CD4-positive, alpha-beta T cell (primary cell): ENCODE results near the gene KIF7. TPM values are rescaled to one million over a fixed set of nuclear protein-coding genes. Genes with fewer than 3 reads are reported as not detected.

Experiments used
- ATAC-seq: fragments of 200-7000 bp; cut with Tn5 transposase; one replicate; pipeline ENCODE4 v1.10.0; 2022; ENCODE audit warnings: mild to moderate bottlenecking; ENCODE audit not compliant: poor library complexity
- CTCF ChIA-PET: fragments of 350-600 bp; sonication (Branson Sonifier 250); formaldehyde crosslinking; loops from one replicate; lab custom pipeline; 2021; ENCODE audit warnings: antibody characterized with exemption, inconsistent platforms; lab: Charles Lee
- POLR2A ChIA-PET: fragments of 350-600 bp; sonication (Branson Sonifier 250); formaldehyde crosslinking; loops from one replicate; lab custom pipeline; 2021; ENCODE audit warnings: antibody characterized with exemption, inconsistent platforms; lab: Charles Lee
- DNase-seq, 14 experiments: peaks; one replicate each; pipeline ENCODE4 v3.0.0-alpha.2; 2013 to 2020; ENCODE audit warnings: mixed read lengths in 2 of 14
- H3K27ac ChIP-seq, 2 donors: one replicate each; pipeline versions ENCODE4 v1.5.1 to v1.7.0; 2013; ENCODE audit warnings: low read length in 2 of 2, low read depth in 1 of 2, mild to moderate bottlenecking in 1 of 2
- H3K27me3 ChIP-seq, 2 experiments: 1 replicate in 1 of 2; 2 replicates in 1 of 2; pipeline versions ENCODE4 v1.6.1 to v1.7.0; 2013; ENCODE audit warnings: low read length in 2 of 2, control low read depth in 1 of 2, mild to moderate bottlenecking in 1 of 2, moderate library complexity in 1 of 2; ENCODE audit not compliant: insufficient read depth in 2 of 2, control insufficient read depth in 1 of 2
- H3K36me3 ChIP-seq: one replicate; pipeline ENCODE4 v1.6.1; 2013; ENCODE audit warnings: low read length, control low read depth; ENCODE audit not compliant: insufficient read depth
- H3K4me1 ChIP-seq: one replicate; pipeline ENCODE4 v1.6.1; 2013; ENCODE audit warnings: low read length, control low read depth; ENCODE audit not compliant: insufficient read depth
- H3K4me3 ChIP-seq: one replicate; pipeline ENCODE4 v1.5.1; 2013; ENCODE audit warnings: mild to moderate bottlenecking, low read length, moderate library complexity
- H3K9me3 ChIP-seq, 2 experiments: 1 replicate in 1 of 2; 2 replicates in 1 of 2; pipeline versions ENCODE4 v1.6.1 to v1.7.0; 2013; ENCODE audit warnings: low read length in 2 of 2, mild to moderate bottlenecking in 2 of 2, control low read depth in 1 of 2, moderate library complexity in 1 of 2; ENCODE audit not compliant: control insufficient read depth in 1 of 2, insufficient read depth in 1 of 2
- H3K27ac Mint-ChIP-seq: one replicate; pipeline ENCODE4 v1.8.0; 2020; ENCODE audit warnings: mixed read lengths
- H3K27me3 Mint-ChIP-seq: one replicate; pipeline ENCODE4 v1.8.0; 2021; ENCODE audit warnings: mixed read lengths
- H3K36me3 Mint-ChIP-seq: one replicate; pipeline ENCODE4 v1.8.0; 2021; ENCODE audit warnings: low read depth, mixed read lengths
- H3K4me1 Mint-ChIP-seq: one replicate; pipeline ENCODE4 v1.8.0; 2021; ENCODE audit warnings: low read depth, mixed read lengths
- H3K4me3 Mint-ChIP-seq: one replicate; pipeline ENCODE4 v1.8.0; 2020; ENCODE audit warnings: mild to moderate bottlenecking, mixed read lengths
- H3K9me3 Mint-ChIP-seq: one replicate; pipeline ENCODE4 v1.8.0; 2020; ENCODE audit warnings: mixed read lengths
- CTCF ChIP-seq: fragments of 200-600 bp; IDR thresholded peaks from one replicate; pipeline ENCODE4 v1.8.0; 2022; ENCODE audit warnings: antibody characterized with exemption, mild to moderate bottlenecking
- intact Hi-C, 2 experiments: fragments of 100-400 bp; cut with DNase I in 1 of 2; cut with micrococcal nuclease in 1 of 2; formaldehyde crosslinking; loops; one replicate each; pipeline versions ENCODE4 v1.15.1 to v1.9.0; 2023 to 2025; cut with DNase I, micrococcal nuclease
- total RNA-seq, 174 experiments: library from RNA in 2 of 174; stranded (reverse) in 2 of 174; gene quantifications; one replicate each; pipeline ENCODE4 v1.2.3 and lab custom pipeline; 2021 to 2026

Gene KIF7
- total RNA-seq, 2 experiments from 2014 or later = 0.08 to 0.20 TPM

- no peak overlapping the region for H3K4me3 ChIP-seq
- H3K36me3 ChIP-seq = no peaks in the 10 kb centered on the region
- Mint-ChIP-seq H3K36me3 (no peaks in the 10 kb centered on the region), H3K27me3 (no peaks in the 10 kb centered on the region), H3K9me3 (no peaks in the 10 kb centered on the region), H3K4me1 (no peaks in the 10 kb centered on the region), H3K4me3 (no peak overlapping the region), H3K27ac (no peak overlapping the region)
- ATAC-seq = no peak
- intact Hi-C loops = no loop called here
- ChIA-PET POLR2A (no interaction called here), CTCF (no interaction called here)
- no peaks in the 10 kb centered on the region for H3K27me3 ChIP-seq
- no peak overlapping the region for H3K27ac ChIP-seq
- DNase-seq = no peak
- H3K9me3 ChIP-seq = peaks cover 0 to 20% of the 10 kb centered on the region in 2 experiments
- TF ChIP-seq CTCF = no peak
- no peaks in the 10 kb centered on the region for H3K4me1 ChIP-seq
These were observed 23.4 kb downstream of the KIF7 start for GRCh38 chr15:89631902-89632264.

DNA sequence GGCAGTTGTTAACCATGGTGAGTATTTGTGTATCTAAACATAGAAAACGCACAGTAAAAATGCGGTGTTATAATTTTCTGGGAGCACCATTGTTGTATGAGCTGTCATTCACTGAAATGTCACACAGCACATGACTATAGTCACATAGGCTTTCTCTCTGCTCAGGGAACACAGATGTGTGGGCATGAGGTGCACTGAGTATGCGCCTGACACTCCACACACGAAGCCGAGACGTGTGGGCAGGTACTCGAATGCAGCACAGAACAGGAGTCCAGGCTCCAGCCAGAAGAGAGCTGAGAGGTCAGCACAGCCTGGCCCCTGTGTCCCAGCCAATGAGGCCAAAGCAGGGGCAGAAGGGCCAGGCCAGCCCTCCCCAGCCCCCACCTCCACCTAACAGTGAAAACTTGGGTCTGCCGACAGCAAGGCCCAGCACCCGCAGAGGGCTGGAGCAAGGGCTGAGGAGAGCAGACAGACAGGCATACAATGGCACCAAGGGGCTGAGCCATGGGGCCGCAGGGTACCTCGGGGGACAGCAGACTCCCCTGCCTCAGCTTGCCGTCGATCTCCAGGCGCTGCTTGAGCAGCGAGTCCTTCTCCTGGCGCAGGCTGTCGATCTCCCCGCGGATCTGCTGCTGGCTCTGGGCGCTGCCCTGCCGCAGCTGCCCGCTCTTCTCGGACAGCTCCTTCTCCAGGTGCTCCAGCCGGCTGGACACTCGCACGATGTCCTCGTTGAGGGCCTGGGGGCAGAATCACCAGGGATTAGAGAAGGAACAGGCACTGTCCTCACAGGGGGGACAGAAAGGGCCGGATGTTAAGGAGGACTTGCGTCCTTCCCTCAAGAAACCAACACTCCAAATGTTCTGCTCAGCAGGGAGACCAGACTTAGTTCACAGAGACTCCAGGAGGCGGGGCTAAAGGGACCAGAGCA lies 24.0 kb downstream of the KIF7 start:
- ATAC-seq (no peak), DNase-seq (no peak)
- CTCF ChIA-PET = no interaction called here
- Mint-ChIP-seq H3K36me3 (no peaks in the 10 kb centered on the region), H3K4me3 (no peak overlapping the region), H3K27me3 (no peaks in the 10 kb centered on the region), H3K27ac (no peak overlapping the region), H3K4me1 (no peaks in the 10 kb centered on the region), H3K9me3 (no peaks in the 10 kb centered on the region)
- no peak overlapping the region for H3K4me3 ChIP-seq
- TF ChIP-seq CTCF = no peak
- H3K27me3 ChIP-seq = no peaks in the 10 kb centered on the region
- H3K4me1 ChIP-seq = no peaks in the 10 kb centered on the region
- POLR2A ChIA-PET = no interaction called here
- H3K36me3 ChIP-seq = no peaks in the 10 kb centered on the region
- intact Hi-C loops = no loop called here
- H3K27ac ChIP-seq = no peak overlapping the region
- peaks cover 0 to 20% of the 10 kb centered on the region in 2 experiments for H3K9me3 ChIP-seq

DNA sequence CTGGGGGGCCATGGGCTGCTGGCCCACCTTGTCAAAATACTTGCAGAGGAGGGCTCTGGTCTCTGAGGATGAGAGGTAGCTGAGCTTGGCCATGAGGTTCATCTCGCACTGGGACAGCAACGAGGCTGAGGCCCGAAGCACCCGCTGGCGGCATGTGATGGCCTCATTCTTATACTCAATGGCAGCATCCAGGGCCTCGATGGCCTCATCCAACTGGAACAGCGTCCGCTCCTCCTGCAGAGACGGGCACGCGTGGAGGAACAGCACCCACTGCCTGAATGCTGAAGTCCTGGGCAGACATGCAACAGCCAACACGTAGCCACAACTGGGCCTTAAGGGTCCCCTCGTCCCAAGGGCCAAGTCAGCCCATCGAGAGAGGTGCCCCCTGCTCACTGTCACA lies 25.0 kb downstream of the KIF7 start:
- CTCF ChIA-PET = no interaction called here
- Histone ChIP-seq H3K36me3 (no peaks in the 10 kb centered on the region), H3K27ac (no peak overlapping the region), H3K9me3 (peaks cover 0 to 20% of the 10 kb centered on the region in 2 experiments), H3K27me3 (no peaks in the 10 kb centered on the region), H3K4me3 (no peak overlapping the region), H3K4me1 (no peaks in the 10 kb centered on the region)
- H3K27me3 Mint-ChIP-seq = no peaks in the 10 kb centered on the region
- no peak overlapping the region for H3K27ac Mint-ChIP-seq
- DNase-seq (no peak), ATAC-seq (no peak)
- POLR2A ChIA-PET = no interaction called here
- no peak for TF ChIP-seq CTCF
- intact Hi-C loops = no loop called here
- no peaks in the 10 kb centered on the region for H3K36me3 Mint-ChIP-seq
- no peaks in the 10 kb centered on the region for H3K9me3 Mint-ChIP-seq
- H3K4me3 Mint-ChIP-seq = no peak overlapping the region
- H3K4me1 Mint-ChIP-seq = no peaks in the 10 kb centered on the region
